Measurements from ENCODE around the gene BRINP2.

Gene BRINP2

DNA sequence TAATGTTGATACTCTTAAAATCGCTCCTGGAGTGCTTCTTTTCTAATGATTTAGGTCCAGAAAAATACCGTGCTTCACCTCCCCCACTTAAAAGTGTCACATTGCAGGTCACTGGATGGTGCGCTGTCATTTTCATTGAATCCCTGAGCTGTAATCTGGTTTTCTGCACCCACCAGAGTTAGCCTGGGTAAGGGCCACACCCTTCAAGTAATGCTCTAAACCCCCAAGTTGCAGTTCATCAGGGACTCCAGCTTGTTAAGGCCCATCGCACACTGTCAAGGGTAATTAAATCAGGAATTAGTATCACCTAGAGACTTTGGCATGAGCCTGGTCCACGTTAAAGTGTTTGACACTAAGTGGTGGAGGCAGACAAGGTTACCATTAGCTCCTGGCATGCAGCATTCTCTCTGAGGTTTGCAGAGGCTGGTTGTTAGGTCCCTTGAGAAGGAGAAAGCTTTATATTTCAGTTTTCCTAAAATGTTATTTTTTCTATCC is 40.3 kb upstream of the BRINP2 start:
- no peak for DNase-seq (ENCODE audit: low read depth)
- TF ChIP-seq, protein P1, sequence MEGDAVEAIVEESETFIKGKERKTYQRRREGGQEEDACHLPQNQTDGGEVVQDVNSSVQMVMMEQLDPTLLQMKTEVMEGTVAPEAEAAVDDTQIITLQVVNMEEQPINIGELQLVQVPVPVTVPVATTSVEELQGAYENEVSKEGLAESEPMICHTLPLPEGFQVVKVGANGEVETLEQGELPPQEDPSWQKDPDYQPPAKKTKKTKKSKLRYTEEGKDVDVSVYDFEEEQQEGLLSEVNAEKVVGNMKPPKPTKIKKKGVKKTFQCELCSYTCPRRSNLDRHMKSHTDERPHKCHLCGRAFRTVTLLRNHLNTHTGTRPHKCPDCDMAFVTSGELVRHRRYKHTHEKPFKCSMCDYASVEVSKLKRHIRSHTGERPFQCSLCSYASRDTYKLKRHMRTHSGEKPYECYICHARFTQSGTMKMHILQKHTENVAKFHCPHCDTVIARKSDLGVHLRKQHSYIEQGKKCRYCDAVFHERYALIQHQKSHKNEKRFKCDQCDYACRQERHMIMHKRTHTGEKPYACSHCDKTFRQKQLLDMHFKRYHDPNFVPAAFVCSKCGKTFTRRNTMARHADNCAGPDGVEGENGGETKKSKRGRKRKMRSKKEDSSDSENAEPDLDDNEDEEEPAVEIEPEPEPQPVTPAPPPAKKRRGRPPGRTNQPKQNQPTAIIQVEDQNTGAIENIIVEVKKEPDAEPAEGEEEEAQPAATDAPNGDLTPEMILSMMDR (IDR thresholded peaks at IDR 0.05; ENCODE audit: low read length, missing control alignments), result no peak

GRCh38 chr1:177131723-177132122 is 39.0 kb upstream of the BRINP2 start:
- TF ChIP-seq, protein P1 (IDR thresholded peaks at IDR 0.05; ENCODE audit: low read length, missing control alignments), result no peak
- no peak overlapping the region for H3K4me3 ChIP-seq (replicated peaks; ENCODE audit: low read depth, low read length)
- DNase-seq (ENCODE audit: low read depth), result no peak

More for the DNA sequence above, 40.3 kb upstream of the BRINP2 start:
- H3K4me3 ChIP-seq (replicated peaks; ENCODE audit: low read depth, low read length), result no peak overlapping the region

DNA sequence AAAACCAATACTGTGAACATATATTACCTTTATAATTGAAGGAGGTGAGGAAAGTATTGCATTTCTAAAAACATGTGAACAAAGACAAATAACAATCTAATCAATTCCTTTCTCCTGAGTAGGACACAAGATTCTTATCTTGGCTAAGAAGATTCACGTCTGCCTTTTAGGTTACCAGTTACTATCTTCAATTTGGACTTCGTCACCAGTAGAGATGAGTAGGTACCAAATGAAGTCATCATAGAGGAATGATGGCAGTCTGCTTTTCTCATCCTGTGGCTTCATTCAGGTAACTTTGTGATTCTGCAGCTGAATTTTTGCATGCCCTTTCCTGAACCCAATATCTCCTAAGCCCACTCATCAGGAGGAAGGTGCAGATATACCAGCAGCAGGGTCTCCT is 38.6 kb upstream of the BRINP2 start:
- TF ChIP-seq, protein P1 (IDR thresholded peaks at IDR 0.05; ENCODE audit: low read length, missing control alignments), result no peak
- H3K4me3 ChIP-seq (replicated peaks; ENCODE audit: low read depth, low read length), result no peak overlapping the region
- no peak for DNase-seq (ENCODE audit: low read depth)

- DNase-seq (ENCODE audit: low read depth), result no peak
- TF ChIP-seq, protein P1 (IDR thresholded peaks at IDR 0.05; ENCODE audit: low read length, missing control alignments), result no peak
- H3K4me3 ChIP-seq (replicated peaks; ENCODE audit: low read depth, low read length), result no peak overlapping the region
These were observed 36.7 kb upstream of the BRINP2 start for GRCh38 chr1:177133977-177134538.

DNA sequence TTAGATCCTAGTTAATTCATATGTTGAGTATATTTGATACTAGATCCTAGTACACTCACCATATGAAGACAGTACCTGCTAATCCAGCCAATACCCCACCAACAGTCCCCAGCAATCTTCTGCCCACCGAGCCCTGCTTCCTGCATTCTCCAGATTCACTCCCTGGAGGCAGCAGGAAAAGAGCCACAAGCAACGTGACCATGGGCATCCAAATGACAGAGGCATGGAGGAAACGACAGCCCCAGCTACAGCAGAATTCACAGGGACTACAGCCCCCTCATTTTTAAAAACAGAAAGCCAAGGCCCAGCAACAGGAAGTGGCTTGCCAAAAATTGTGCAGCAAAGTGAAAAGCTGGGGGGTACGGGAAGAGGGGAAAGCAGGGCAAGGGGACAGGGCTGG is 35.5 kb upstream of the BRINP2 start:
- TF ChIP-seq, protein P1 (IDR thresholded peaks at IDR 0.05; ENCODE audit: low read length, missing control alignments), result no peak
- no peak overlapping the region for H3K4me3 ChIP-seq (replicated peaks; ENCODE audit: low read depth, low read length)
- DNase-seq (ENCODE audit: low read depth), result no peak

DNA sequence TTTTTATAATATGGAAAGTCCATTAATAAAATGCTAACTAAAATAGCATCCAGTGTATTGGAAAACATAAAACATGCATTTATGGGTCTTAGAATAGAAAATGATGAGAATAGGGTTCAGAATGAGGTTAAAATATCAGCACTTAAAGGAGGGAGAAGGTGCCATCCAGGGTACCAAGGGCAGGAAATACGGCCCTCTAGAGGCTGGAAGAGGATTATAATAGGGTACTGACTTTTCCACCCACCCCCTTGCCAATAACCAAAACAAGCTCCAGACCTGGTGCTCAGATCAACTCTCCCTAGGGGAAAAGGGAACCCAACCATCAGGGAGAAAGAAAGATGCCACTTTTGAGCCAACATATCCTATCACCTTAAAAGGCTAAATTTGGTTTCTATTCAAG is 32.9 kb upstream of the BRINP2 start:
- no peak for DNase-seq (ENCODE audit: low read depth)
- TF ChIP-seq, protein P1 (IDR thresholded peaks at IDR 0.05; ENCODE audit: low read length, missing control alignments), result no peak
- H3K4me3 ChIP-seq (replicated peaks; ENCODE audit: low read depth, low read length), result no peak overlapping the region

GRCh38 chr1:177138347-177138746 is 32.4 kb upstream of the BRINP2 start:
- no peak for DNase-seq (ENCODE audit: low read depth)
- TF ChIP-seq, protein P1 (IDR thresholded peaks at IDR 0.05; ENCODE audit: low read length, missing control alignments), result no peak
- H3K4me3 ChIP-seq (replicated peaks; ENCODE audit: low read depth, low read length), result no peak overlapping the region

All from fibroblast of pulmonary artery (primary cell).